GM23338 (cell line): ENCODE measurements around the gene NEK11.

Experiments
- CREB1 ChIP-seq: fragments of 250-450 bp; sonication (Bioruptor Pico); IDR thresholded peaks from 2 replicates; pipeline ENCODE4 v1.5.0; 2020; ENCODE audit warnings: low read depth, mild to moderate bottlenecking, moderate library complexity
- CTCF ChIP-seq, 2 experiments: fragments of 200-600 bp in 1 of 2; sonication (generic) in 1 of 2; conservative IDR thresholded peaks; 2 replicates each; pipeline versions ENCODE4 v1.5.1 to v1.6.1; 2016 to 2017; ENCODE audit warnings: antibody characterized with exemption in 2 of 2, low read depth in 2 of 2, mild to moderate bottlenecking in 2 of 2, moderate library complexity in 1 of 2
- ETS1 ChIP-seq: IDR thresholded peaks from 2 replicates; pipeline ENCODE4 v1.6.1; 2016; ENCODE audit warnings: antibody characterized with exemption
- EZH2 ChIP-seq: fragments of 200-600 bp; sonication (generic); IDR thresholded peaks from one replicate; pipeline ENCODE4 v1.8.0; 2017; ENCODE audit warnings: antibody characterized with exemption, mild to moderate bottlenecking, low read depth; ENCODE audit not compliant: unreplicated experiment
- EZH2phosphoT487 ChIP-seq: fragments of 200-600 bp; sonication (generic); IDR thresholded peaks from one replicate; pipeline ENCODE4 v1.8.1; 2018; ENCODE audit warnings: antibody characterized with exemption; ENCODE audit not compliant: unreplicated experiment
- JUNB ChIP-seq: IDR thresholded peaks from one replicate; pipeline ENCODE4 v1.6.1; 2016; ENCODE audit warnings: antibody characterized with exemption; ENCODE audit not compliant: unreplicated experiment
- NANOG ChIP-seq: IDR thresholded peaks from 2 replicates; pipeline ENCODE4 v1.6.1; 2016; ENCODE audit warnings: antibody characterized with exemption, borderline replicate concordance
- POLR2AphosphoS5 ChIP-seq: IDR thresholded peaks from 2 replicates; pipeline ENCODE4 v1.6.1; 2016; ENCODE audit warnings: antibody characterized with exemption, low read depth
- REST ChIP-seq: IDR thresholded peaks from one replicate; pipeline ENCODE4 v1.6.1; 2018; ENCODE audit warnings: antibody characterized with exemption; ENCODE audit not compliant: unreplicated experiment
- STAT1 ChIP-seq: IDR thresholded peaks from one replicate; pipeline ENCODE4 v1.6.1; 2016; ENCODE audit warnings: antibody characterized with exemption; ENCODE audit not compliant: unreplicated experiment
- ZNF114 ChIP-seq: fragments of 250-450 bp; sonication (Bioruptor Pico); IDR thresholded peaks from 2 replicates; pipeline ENCODE4 v1.5.0; 2020; ENCODE audit warnings: mild to moderate bottlenecking, moderate library complexity
- ZNF331 ChIP-seq: fragments of 250-450 bp; sonication (Bioruptor Pico); IDR thresholded peaks from 2 replicates; pipeline ENCODE4 v1.5.0; 2020; ENCODE audit warnings: low read depth, mild to moderate bottlenecking, moderate library complexity
- ZNF462 ChIP-seq: fragments of 250-450 bp; sonication (Bioruptor Pico); IDR thresholded peaks from 2 replicates; pipeline ENCODE4 v1.5.0; 2020; ENCODE audit warnings: mild to moderate bottlenecking, moderate library complexity

GRCh38 chr3:131353986-131354385 lies 327.3 kb downstream of the NEK11 start:
- TF ChIP-seq CREB1 (CRISPR knock-in tag): no peak
- TF ChIP-seq CTCF (conservative IDR thresholded peaks at IDR 0.05; ENCODE audit: low read depth in 2 of 2): no peak
- TF ChIP-seq EZH2phosphoT487: no peak
- TF ChIP-seq REST: no peak
- no peak for TF ChIP-seq ZNF462
- TF ChIP-seq EZH2: no peak
- no peak for TF ChIP-seq POLR2AphosphoS5
- no peak for TF ChIP-seq ZNF331 (CRISPR knock-in tag)
- no peak for TF ChIP-seq NANOG
- no peak for TF ChIP-seq ETS1
- TF ChIP-seq JUNB: no peak
- no peak for TF ChIP-seq STAT1
- TF ChIP-seq ZNF114 (CRISPR knock-in tag): no peak
